Measurements from ENCODE around the gene SLC8A1. TPM values are rescaled to one million over a fixed set of nuclear protein-coding genes. Genes with fewer than 3 reads are reported as not detected.

SLC8A1 gene
- total and polyA plus RNA-seq, 2 of the 13 experiments (the other 11 are each of a cell fraction or from before 2014, with no cell fraction given) = not detected

DNA sequence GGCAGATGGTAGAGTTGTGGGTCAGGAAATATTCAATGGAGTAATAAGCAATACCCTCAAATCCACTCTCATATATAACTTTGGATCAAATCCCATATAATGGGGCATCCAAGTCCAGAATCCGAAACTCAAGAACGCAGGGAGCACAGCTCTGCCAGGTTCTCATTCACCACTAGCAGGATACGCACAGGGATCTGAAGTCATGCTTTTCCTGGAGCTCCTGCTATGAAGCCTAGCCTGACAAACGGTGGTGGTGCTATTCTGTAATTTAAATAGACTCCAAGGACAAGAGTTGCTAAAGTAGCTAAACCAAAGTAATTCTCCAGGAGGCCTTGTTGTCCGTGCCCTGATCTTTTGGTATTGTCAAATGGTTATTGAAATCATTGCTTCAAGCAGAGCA, 264.8 kb downstream of the SLC8A1 start:
- no peak overlapping the region for H2AFZ ChIP-seq (ENCODE audit: low read length)
- DNase-seq (ENCODE audit: low spot score) (no peak), FAIRE-seq (no peak), ATAC-seq (no peak)
- ChIA-PET POLR2A (no interaction called here), CTCF (ENCODE audit: low intra/inter-chr PET ratio, low total read pairs) (no interaction called here)
- H3K27ac ChIP-seq (ENCODE audit: extremely low read length, insufficient read depth, low read length) = no peak overlapping the region
- H3K36me3 ChIP-seq (replicated peaks in 1 of 2; ENCODE audit: control insufficient read depth in 1 of 2, insufficient read depth in 2 of 2, low read length in 2 of 2) = no peaks in the 10 kb centered on the region
- in situ Hi-C loops (cut with HindIII; ENCODE audit: extremely low pct_ligation_motif_present, low pct_unique_long_range_greater_than_20kb) = no loop called here
- no peak overlapping the region for H3K4me2 ChIP-seq (ENCODE audit: low read depth, low read length)
- no peak overlapping the region for H3K4me3 ChIP-seq (replicated peaks in 1 of 3; ENCODE audit: insufficient read depth in 1 of 3, low read depth in 2 of 3, low read length in 3 of 3)
- no peaks in the 10 kb centered on the region for H3K27me3 ChIP-seq (ENCODE audit: control insufficient read depth in 1 of 2, insufficient read depth in 2 of 2, low read length in 2 of 2)
- H3K9me3 ChIP-seq (ENCODE audit: low read length) = no peaks in the 10 kb centered on the region
- TF ChIP-seq ZNF563 (CRISPR knock-in tag; IDR thresholded peaks at IDR 0.05) (no peak), ZNF768 (CRISPR knock-in tag; IDR thresholded peaks at IDR 0.05) (no peak), MAFK (conservative IDR thresholded peaks at IDR 0.05 in 1 of 2, IDR thresholded peaks at IDR 0.05 in 1 of 2; ENCODE audit: low read length in 2 of 2) (no peak), ZMAT3 (CRISPR knock-in tag; conservative IDR thresholded peaks at IDR 0.05) (no peak), FOXK1 (CRISPR knock-in tag; IDR thresholded peaks at IDR 0.05; ENCODE audit: borderline replicate concordance, low read depth) (no peak), HMG20A (CRISPR knock-in tag; IDR thresholded peaks at IDR 0.05; ENCODE audit: borderline replicate concordance) (no peak), NFE2L1 (CRISPR knock-in tag; IDR thresholded peaks at IDR 0.05; ENCODE audit: borderline replicate concordance) (no peak), BRCA1 (CRISPR knock-in tag; IDR thresholded peaks at IDR 0.05) (no peak), STAT5B (CRISPR knock-in tag; IDR thresholded peaks at IDR 0.05) (no peak), ARHGAP35 (CRISPR knock-in tag; IDR thresholded peaks at IDR 0.05; ENCODE audit: borderline replicate concordance) (no peak), HOXD1 (CRISPR knock-in tag; IDR thresholded peaks at IDR 0.05) (no peak), CCDC6 (CRISPR knock-in tag; IDR thresholded peaks at IDR 0.05) (no peak), CENPX (CRISPR knock-in tag; IDR thresholded peaks at IDR 0.05) (no peak), MTA3 (CRISPR knock-in tag; IDR thresholded peaks at IDR 0.05) (no peak)
- TF ChIP-seq, protein P1, sequence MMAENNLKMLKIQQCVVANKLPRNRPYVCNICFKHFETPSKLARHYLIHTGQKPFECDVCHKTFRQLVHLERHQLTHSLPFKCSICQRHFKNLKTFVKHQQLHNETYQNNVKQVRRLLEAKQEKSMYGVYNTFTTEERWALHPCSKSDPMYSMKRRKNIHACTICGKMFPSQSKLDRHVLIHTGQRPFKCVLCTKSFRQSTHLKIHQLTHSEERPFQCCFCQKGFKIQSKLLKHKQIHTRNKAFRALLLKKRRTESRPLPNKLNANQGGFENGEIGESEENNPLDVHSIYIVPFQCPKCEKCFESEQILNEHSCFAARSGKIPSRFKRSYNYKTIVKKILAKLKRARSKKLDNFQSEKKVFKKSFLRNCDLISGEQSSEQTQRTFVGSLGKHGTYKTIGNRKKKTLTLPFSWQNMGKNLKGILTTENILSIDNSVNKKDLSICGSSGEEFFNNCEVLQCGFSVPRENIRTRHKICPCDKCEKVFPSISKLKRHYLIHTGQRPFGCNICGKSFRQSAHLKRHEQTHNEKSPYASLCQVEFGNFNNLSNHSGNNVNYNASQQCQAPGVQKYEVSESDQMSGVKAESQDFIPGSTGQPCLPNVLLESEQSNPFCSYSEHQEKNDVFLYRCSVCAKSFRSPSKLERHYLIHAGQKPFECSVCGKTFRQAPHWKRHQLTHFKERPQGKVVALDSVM (CRISPR knock-in tag; IDR thresholded peaks at IDR 0.05) = no peak
- TF ChIP-seq, protein P2, sequence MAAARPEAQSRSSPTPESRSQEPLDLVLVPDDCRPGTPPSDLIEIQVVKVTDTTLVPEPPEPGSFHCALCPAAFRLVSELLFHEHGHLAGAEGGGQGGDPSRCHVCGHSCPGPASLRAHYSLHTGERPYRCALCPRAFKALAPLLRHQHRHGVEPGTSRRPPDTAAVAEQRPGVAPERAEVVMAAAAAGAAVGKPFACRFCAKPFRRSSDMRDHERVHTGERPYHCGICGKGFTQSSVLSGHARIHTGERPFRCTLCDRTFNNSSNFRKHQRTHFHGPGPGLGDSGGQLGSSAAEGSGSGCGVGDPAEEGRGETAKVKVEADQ (CRISPR knock-in tag; IDR thresholded peaks at IDR 0.05; ENCODE audit: borderline replicate concordance) = no peak
- no peaks in the 10 kb centered on the region for H3K79me2 ChIP-seq (ENCODE audit: insufficient read depth, low read length)
- no TSS peak for BruUV-seq (replicated peaks)
- H3K4me1 ChIP-seq (ENCODE audit: insufficient read depth, low read length) = no peaks in the 10 kb centered on the region
- no peak overlapping the region for H3K9ac ChIP-seq (ENCODE audit: insufficient read depth, low read depth, low read length)
- intact Hi-C loops (cut with micrococcal nuclease; ENCODE audit: unreplicated experiment) = no loop called here
- WGBS (ENCODE audit: low lambda C conversion rate) = 8% methylated on average over 5 of the region's 5 CpGs
- H4K20me1 ChIP-seq (ENCODE audit: insufficient read depth, low read length) = no peaks in the 10 kb centered on the region
